Fibroblast of lung (primary cell): ENCODE results near the gene TNIP1.

Experiments
- CTCF ChIP-seq, 2 donors: IDR thresholded peaks in 1 of 2; conservative IDR thresholded peaks in 1 of 2; 1 replicate in 1 of 2; 2 replicates in 1 of 2; pipeline ENCODE4 v1.5.1; 2011 to 2012; ENCODE audit warnings: low read length in 2 of 2, control low read depth in 1 of 2, inconsistent platforms in 1 of 2, low read depth in 1 of 2, mild to moderate bottlenecking in 1 of 2
- EZH2 ChIP-seq: IDR thresholded peaks from 2 replicates; pipeline ENCODE4 v1.5.1; 2012; ENCODE audit warnings: low read length, control low read depth, mild to moderate bottlenecking; ENCODE audit errors: missing control alignments

GRCh38 chr5:151082282-151082902, 1.6 kb upstream of the TNIP1 start:
- TF ChIP-seq CTCF (conservative IDR thresholded peaks at IDR 0.05 in 1 of 2, IDR thresholded peaks at IDR 0.05 in 1 of 2; ENCODE audit: low read depth in 1 of 2, low read length in 2 of 2), result peak in 1 of 2 donors; percentile 25
- no peak for TF ChIP-seq EZH2
